ENCODE results near the gene EFCC1.

Gene EFCC1

DNA sequence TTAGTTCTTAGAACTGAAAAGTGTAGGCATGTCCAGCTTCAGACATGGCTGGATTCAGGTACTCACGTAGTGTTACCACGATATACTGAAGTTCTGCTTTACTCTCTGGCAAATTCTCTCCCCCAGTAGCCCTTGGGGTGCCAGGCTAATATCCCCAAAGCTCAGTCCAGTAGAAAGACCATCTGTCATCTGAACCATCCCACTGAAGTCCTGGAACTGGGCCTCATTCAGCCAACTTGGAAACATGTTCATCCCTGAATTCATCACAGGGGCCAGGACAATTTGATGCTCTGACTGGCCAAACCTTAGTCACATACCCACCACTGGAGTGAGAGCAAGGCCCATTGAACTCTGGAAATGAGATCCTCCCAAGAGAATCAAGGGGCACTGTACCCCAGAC lies 8.2 kb downstream of the EFCC1 start:
- no peaks in the 10 kb centered on the region for H3K27me3 ChIP-seq (ENCODE audit: control insufficient read depth, insufficient read depth, low read length)
- no peak overlapping the region for H3K9ac ChIP-seq (ENCODE audit: low read length)
- H3K27ac ChIP-seq (ENCODE audit: low read depth, low read length) = no peak overlapping the region
- no peak overlapping the region for H3K4me3 ChIP-seq (ENCODE audit: low read length)
- H3K4me1 ChIP-seq (ENCODE audit: control insufficient read depth, insufficient read depth, low read length) = peaks cover 11% of the 10 kb centered on the region
- peaks cover 3% of the 10 kb centered on the region for H3K36me3 ChIP-seq (ENCODE audit: control insufficient read depth, insufficient read depth, low read length)

DNA sequence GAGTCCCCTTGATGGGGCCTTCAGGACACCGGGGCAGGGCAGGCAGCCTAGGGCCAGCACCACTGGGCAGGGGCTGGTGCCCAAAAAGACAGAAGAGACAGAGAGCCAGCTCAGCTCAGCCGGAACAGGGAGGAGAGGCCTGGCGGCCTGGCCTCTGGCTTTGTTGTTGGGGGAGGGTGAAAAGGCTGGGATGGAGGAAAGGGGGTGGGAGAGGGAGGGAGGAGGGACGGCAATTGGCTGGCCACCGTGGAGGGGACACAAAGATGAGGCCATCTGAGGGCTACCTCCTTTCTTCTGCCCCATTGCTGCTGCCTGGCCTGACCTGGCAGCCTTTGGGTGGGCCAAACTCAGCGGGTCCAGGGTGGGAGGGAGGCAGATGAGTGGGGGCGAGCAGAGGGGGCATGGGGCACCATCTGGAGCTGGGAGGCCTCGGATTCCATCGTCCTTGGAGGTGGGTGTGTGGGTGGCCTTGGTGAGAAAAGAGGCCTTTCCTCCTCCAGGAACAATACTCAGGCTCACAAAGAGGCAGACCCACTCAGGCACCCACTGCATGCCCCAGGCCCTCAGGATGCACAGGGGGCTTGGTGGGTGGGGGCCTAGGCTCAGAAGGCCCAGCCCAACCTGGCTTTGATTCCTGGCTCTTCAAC lies 9.3 kb downstream of the EFCC1 start:
- H3K27me3 ChIP-seq (ENCODE audit: control insufficient read depth, insufficient read depth, low read length) = no peaks in the 10 kb centered on the region
- no peak overlapping the region for H3K4me3 ChIP-seq (ENCODE audit: low read length)
- peak overlapping the region; percentile 13 for H3K27ac ChIP-seq (ENCODE audit: low read depth, low read length)
- peaks cover 3% of the 10 kb centered on the region for H3K36me3 ChIP-seq (ENCODE audit: control insufficient read depth, insufficient read depth, low read length)
- H3K9ac ChIP-seq (ENCODE audit: low read length) = no peak overlapping the region
- H3K4me1 ChIP-seq (ENCODE audit: control insufficient read depth, insufficient read depth, low read length) = peaks cover 7% of the 10 kb centered on the region

DNA sequence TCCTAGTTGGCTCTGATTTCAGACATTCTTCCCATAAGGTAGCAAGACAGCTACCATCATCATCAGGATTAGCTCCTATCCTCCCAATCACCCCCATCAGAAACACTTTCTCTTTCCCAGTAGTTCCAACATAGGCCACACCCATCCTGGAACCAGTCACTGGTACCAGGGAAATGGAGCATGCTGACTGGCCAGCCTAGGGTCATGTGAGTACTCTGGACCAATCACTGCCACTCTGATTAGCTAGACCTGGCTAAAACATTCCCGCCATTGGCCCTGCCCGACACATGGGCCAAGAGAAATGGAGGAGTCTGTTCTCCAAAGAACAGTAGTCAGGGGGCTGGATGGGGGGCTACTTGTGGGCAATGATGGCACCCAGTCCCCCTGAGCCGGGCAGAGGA lies 12.4 kb downstream of the EFCC1 start:
- Histone ChIP-seq H3K9ac (ENCODE audit: low read length) (no peak overlapping the region), H3K4me1 (ENCODE audit: control insufficient read depth, insufficient read depth, low read length) (peaks cover 3% of the 10 kb centered on the region), H3K4me3 (ENCODE audit: low read length) (no peak overlapping the region), H3K27ac (ENCODE audit: low read depth, low read length) (peak overlapping the region; percentile 2), H3K36me3 (ENCODE audit: control insufficient read depth, insufficient read depth, low read length) (peaks cover 1% of the 10 kb centered on the region), H3K27me3 (ENCODE audit: control insufficient read depth, insufficient read depth, low read length) (no peaks in the 10 kb centered on the region)

DNA sequence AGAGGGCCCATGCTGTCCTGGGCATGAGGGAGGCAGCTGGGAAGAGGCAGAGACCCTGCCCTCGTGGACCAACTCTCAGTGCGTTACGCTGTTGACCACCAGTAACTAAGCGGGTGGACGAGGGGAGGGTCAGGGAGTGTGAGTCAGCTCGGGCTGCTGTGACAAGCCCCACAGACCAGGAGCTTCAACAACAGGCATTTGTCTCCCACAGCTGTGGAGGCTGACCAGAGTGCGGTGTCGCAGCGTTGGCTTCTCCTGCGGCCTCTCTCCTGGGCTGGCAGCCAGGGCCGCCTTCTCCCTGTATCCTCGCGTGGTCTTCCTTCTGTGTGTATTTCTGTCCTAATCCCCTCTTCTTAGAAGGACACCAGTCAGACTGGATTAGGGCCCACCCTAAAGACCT lies 13.0 kb downstream of the EFCC1 start:
- Histone ChIP-seq H3K4me1 (ENCODE audit: control insufficient read depth, insufficient read depth, low read length) (peaks cover 3% of the 10 kb centered on the region), H3K27ac (ENCODE audit: low read depth, low read length) (peak overlapping the region; percentile 2), H3K4me3 (ENCODE audit: low read length) (no peak overlapping the region), H3K27me3 (ENCODE audit: control insufficient read depth, insufficient read depth, low read length) (no peaks in the 10 kb centered on the region), H3K9ac (ENCODE audit: low read length) (no peak overlapping the region), H3K36me3 (ENCODE audit: control insufficient read depth, insufficient read depth, low read length) (no peaks in the 10 kb centered on the region)

DNA sequence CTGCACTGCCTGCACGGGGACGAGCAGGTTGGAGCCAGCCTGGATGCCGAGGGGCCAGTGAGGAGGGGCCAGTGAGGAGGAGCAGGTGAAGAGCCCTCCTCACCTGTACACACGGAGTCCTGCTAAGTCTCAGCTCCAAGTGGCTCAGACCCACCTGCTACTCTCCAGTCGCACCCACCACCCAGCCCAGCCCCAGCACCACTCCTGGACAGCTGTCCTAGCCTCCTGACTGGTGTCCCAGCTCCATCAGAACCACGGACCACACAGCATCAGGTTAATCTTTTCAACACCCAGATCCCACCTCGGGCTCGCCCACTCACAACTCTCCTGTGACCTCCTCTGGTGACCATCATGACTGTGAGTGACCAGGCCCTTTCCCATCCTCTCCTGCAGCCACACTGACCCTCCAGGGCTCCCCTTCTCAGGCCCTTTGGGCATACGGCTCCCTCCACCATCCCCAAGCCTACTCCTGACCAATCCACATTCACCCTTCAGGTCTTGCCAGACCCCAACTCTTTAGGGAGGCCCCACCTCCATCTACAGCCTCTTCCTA lies 13.8 kb downstream of the EFCC1 start:
- Histone ChIP-seq H3K4me3 (ENCODE audit: low read length) (no peak overlapping the region), H3K27ac (ENCODE audit: low read depth, low read length) (peak overlapping the region; percentile 0), H3K4me1 (ENCODE audit: control insufficient read depth, insufficient read depth, low read length) (peaks cover 3% of the 10 kb centered on the region), H3K36me3 (ENCODE audit: control insufficient read depth, insufficient read depth, low read length) (no peaks in the 10 kb centered on the region), H3K9ac (ENCODE audit: low read length) (no peak overlapping the region), H3K27me3 (ENCODE audit: control insufficient read depth, insufficient read depth, low read length) (no peaks in the 10 kb centered on the region)

DNA sequence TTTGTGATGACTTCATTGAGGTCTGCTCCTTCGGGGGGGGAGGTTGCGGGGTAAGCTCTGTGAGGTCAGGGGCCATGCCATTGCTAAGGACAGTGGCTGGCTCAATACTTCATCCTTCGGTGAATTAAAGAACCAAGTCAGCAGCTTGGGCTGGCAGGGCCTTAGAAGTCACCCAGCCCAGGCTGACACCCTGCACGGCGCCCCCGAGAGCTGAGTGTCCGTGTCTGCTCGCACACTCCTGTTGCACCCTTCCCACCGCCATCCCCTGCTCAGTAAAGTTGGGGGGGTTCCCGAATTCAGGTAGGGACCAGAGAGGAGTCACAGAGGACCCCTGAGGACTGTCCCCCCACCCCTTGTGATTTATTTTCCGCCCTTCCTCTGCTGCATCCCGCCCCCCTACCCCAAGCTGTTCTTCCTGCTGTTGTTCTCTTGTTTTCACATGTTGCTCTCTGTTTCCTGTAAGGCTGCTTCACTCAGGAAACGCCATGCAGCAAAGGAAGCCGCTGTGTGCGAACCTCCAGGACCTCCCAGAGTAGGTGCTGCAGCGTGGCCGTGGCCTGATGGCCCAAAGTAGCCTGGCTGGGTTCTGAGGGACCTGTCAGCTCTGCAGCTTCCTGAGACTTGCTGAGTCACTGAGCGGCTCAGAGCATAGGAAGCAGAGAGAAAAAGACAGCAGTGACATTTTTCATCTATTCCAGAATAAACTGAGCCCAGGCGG lies 14.4 kb downstream of the EFCC1 start:
- H3K4me1 ChIP-seq (ENCODE audit: control insufficient read depth, insufficient read depth, low read length) = no peaks in the 10 kb centered on the region
- H3K27ac ChIP-seq (ENCODE audit: low read depth, low read length) = peak overlapping the region; percentile 13
- no peaks in the 10 kb centered on the region for H3K27me3 ChIP-seq (ENCODE audit: control insufficient read depth, insufficient read depth, low read length)
- H3K36me3 ChIP-seq (ENCODE audit: control insufficient read depth, insufficient read depth, low read length) = no peaks in the 10 kb centered on the region
- H3K4me3 ChIP-seq (ENCODE audit: low read length) = peak overlapping the region; percentile 7
- H3K9ac ChIP-seq (ENCODE audit: low read length) = no peak overlapping the region

DNA sequence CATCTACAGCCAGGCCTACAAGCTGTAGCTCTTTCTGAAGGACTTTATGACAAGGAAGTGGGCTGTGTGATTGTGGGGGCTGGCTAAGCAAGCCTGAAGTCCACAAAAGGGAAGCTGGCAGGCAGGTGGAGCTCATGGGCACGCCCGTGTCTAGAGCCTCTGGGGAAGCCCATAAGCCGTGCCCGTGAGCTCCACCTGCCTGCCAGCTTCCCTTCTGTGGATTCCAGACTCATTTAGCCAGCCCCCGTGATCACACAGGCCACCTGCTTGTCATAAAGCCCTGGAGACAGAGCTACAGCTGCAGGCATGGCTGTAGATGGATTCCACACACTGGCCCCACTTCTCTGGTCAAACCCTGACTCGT lies 15.2 kb downstream of the EFCC1 start:
- no peaks in the 10 kb centered on the region for H3K4me1 ChIP-seq (ENCODE audit: control insufficient read depth, insufficient read depth, low read length)
- no peak overlapping the region for H3K4me3 ChIP-seq (ENCODE audit: low read length)
- peak overlapping the region; percentile 5 for H3K27ac ChIP-seq (ENCODE audit: low read depth, low read length)
- no peak overlapping the region for H3K9ac ChIP-seq (ENCODE audit: low read length)
- H3K27me3 ChIP-seq (ENCODE audit: control insufficient read depth, insufficient read depth, low read length) = no peaks in the 10 kb centered on the region
- no peaks in the 10 kb centered on the region for H3K36me3 ChIP-seq (ENCODE audit: control insufficient read depth, insufficient read depth, low read length)

DNA sequence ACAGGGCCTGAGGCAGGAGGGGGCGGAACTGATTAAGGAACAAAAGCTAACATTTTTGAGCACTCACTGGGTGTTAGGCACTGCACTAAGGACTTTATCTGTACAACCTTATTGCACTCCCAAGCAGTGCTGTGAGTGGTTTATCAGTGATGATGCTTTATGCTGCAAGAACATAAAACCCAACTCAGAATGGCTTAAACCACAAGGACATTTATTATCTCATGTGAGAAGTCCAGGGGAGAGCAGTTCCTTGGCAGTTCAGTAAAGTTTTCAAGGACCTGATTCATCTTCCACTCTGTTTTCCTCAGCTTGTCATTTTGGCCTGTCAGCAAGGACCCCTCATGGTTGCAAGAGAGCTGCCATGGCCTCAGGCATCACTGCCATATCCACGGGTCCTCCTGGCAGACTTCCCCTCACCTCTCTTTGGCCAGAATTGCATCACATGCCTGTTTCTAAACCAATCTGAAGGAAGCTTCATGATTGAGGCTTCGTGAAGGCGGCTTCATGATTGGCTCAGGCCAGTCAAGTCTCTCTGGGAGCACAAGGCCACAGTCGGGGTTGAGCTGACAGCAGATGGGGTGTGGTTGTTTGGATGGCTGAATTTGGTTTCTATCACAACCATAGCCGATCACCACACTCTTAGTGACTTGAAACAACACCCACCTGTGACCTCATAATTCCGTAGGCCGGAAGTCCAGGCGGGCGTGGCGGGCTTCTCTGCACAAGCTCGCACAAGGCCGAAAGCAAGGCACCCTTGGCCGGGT lies 15.8 kb downstream of the EFCC1 start:
- Histone ChIP-seq H3K27ac (ENCODE audit: low read depth, low read length) (peak overlapping the region; percentile 5), H3K4me3 (ENCODE audit: low read length) (peak overlapping the region; percentile 30), H3K27me3 (ENCODE audit: control insufficient read depth, insufficient read depth, low read length) (no peaks in the 10 kb centered on the region), H3K9ac (ENCODE audit: low read length) (no peak overlapping the region), H3K4me1 (ENCODE audit: control insufficient read depth, insufficient read depth, low read length) (no peaks in the 10 kb centered on the region), H3K36me3 (ENCODE audit: control insufficient read depth, insufficient read depth, low read length) (no peaks in the 10 kb centered on the region)

DNA sequence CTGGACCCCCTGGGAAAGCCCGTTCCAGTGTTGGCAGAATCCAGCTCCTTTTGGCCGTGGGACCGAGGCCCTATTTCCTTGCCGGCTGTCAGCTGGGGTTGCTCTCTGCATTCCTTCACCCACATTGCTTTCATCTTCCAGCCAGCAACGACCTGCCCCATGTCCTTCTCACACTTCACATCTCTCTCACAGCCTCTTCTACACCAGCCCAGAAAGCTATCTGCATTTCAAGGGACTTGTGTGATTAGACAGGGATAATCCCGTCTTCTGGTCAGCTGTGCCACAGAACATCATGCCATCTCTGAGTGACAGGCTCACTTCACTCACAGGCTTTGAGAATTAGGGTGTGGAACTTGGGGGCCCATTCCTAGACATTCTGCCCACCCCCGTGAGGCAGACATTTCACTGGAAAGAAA lies 16.4 kb downstream of the EFCC1 start:
- Histone ChIP-seq H3K36me3 (ENCODE audit: control insufficient read depth, insufficient read depth, low read length) (no peaks in the 10 kb centered on the region), H3K9ac (ENCODE audit: low read length) (peak overlapping the region; percentile 32), H3K27ac (ENCODE audit: low read depth, low read length) (no peak overlapping the region), H3K27me3 (ENCODE audit: control insufficient read depth, insufficient read depth, low read length) (no peaks in the 10 kb centered on the region), H3K4me1 (ENCODE audit: control insufficient read depth, insufficient read depth, low read length) (no peaks in the 10 kb centered on the region), H3K4me3 (ENCODE audit: low read length) (peak overlapping the region; percentile 30)

DNA sequence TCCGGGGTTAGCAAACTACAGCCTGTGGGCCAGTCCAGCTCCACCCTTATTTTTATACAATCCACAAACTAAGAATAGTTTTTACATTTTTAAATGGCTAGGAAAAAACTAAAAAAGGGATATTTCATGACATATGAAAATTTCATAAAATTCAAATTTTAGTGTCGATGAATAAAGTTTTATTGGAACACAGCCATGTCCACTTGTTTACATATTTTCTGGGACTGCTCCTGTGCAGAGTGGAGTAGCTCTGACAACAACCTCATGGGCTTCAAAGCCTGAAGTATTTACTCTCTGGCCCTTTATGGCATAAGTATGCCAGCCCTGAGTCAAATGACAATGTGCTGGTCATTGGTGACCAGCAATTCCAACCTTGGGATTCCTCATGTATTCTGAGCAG lies 17.2 kb downstream of the EFCC1 start:
- no peak overlapping the region for H3K27ac ChIP-seq (ENCODE audit: low read depth, low read length)
- no peak overlapping the region for H3K9ac ChIP-seq (ENCODE audit: low read length)
- H3K27me3 ChIP-seq (ENCODE audit: control insufficient read depth, insufficient read depth, low read length) = no peaks in the 10 kb centered on the region
- H3K4me1 ChIP-seq (ENCODE audit: control insufficient read depth, insufficient read depth, low read length) = no peaks in the 10 kb centered on the region
- no peaks in the 10 kb centered on the region for H3K36me3 ChIP-seq (ENCODE audit: control insufficient read depth, insufficient read depth, low read length)
- H3K4me3 ChIP-seq (ENCODE audit: low read length) = no peak overlapping the region

DNA sequence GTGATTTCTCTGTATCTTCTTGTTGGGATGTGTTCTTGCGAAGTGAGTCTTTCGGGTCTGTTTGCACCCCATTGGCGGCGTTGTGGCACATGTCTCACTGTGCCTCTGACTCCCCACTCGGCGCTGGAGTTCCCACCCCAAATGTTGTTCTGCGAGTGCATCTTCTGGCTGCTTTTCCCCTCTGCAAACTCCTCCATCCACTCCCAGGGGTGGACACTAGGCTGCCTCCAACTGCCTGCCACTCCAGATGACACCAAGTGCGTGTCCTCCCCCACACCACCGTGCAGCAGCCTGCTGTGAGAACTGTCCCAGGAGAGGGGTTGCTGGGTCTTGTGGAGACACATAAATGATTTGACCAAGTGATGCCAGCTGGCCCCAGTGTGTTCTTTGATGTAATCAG lies 17.6 kb downstream of the EFCC1 start:
- H3K27me3 ChIP-seq (ENCODE audit: control insufficient read depth, insufficient read depth, low read length) = no peaks in the 10 kb centered on the region
- no peak overlapping the region for H3K27ac ChIP-seq (ENCODE audit: low read depth, low read length)
- no peak overlapping the region for H3K9ac ChIP-seq (ENCODE audit: low read length)
- H3K4me3 ChIP-seq (ENCODE audit: low read length) = no peak overlapping the region
- H3K36me3 ChIP-seq (ENCODE audit: control insufficient read depth, insufficient read depth, low read length) = no peaks in the 10 kb centered on the region
- H3K4me1 ChIP-seq (ENCODE audit: control insufficient read depth, insufficient read depth, low read length) = no peaks in the 10 kb centered on the region

DNA sequence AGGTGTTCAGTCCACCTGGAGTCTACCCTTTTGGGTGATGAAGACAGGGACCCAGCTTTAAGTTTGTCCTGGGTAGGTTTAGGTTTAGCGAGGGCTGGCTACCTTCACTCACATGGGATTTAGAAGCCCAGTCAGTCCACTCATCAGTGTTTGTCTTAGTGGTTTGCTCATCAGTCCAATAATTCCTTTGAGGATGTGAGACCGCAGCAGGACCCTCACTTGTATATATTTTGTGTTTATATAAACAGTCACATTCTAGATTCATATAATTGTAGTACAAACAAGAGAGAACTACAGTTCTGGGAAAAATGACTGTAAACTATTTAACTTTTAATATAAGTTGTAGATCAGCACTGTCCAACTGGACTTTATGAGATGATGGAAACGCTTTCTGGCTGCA lies 18.2 kb downstream of the EFCC1 start:
- H3K4me3 ChIP-seq (ENCODE audit: low read length) = no peak overlapping the region
- no peaks in the 10 kb centered on the region for H3K4me1 ChIP-seq (ENCODE audit: control insufficient read depth, insufficient read depth, low read length)
- no peaks in the 10 kb centered on the region for H3K27me3 ChIP-seq (ENCODE audit: control insufficient read depth, insufficient read depth, low read length)
- H3K9ac ChIP-seq (ENCODE audit: low read length) = no peak overlapping the region
- H3K36me3 ChIP-seq (ENCODE audit: control insufficient read depth, insufficient read depth, low read length) = no peaks in the 10 kb centered on the region
- H3K27ac ChIP-seq (ENCODE audit: low read depth, low read length) = no peak overlapping the region
